K562 (cell line): ENCODE data around the gene LMNA. TPM values are rescaled to one million over a fixed set of nuclear protein-coding genes. Genes with fewer than 3 reads are reported as not detected.

ENCODE experiments used
- ATF2 ChIP-seq: sonication (generic); formaldehyde crosslinking; IDR thresholded peaks from 2 replicates; pipeline ENCODE4 v1.8.1; 2022; ENCODE audit warnings: missing genetic modification reagents
- EGR1 ChIP-seq: fragments of 450-650 bp; conservative IDR thresholded peaks from 2 replicates; pipeline ENCODE4 v1.6.1; 2017; ENCODE audit warnings: mild to moderate bottlenecking
- FUS ChIP-seq: fragments of 200-400 bp; formaldehyde crosslinking; optimal IDR thresholded peaks from 2 replicates; pipeline ENCODE3; 2017; ENCODE audit warnings: low read depth, low read length
- GABPA ChIP-seq: fragments of 200-800 bp; sonication (Bioruptor generic); conservative IDR thresholded peaks from 2 replicates; pipeline ENCODE4 v1.6.1; 2016; ENCODE audit warnings: low read depth, missing genetic modification characterization, missing compliant biosample characterization
- MCM2 ChIP-seq: fragments of 450-650 bp; IDR thresholded peaks from 2 replicates; pipeline ENCODE4 v1.6.1; 2017; ENCODE audit warnings: low read depth, mild to moderate bottlenecking
- NONO ChIP-seq, 2 experiments: fragments of 200-400 bp in 1 of 2; fragments of 450-650 bp in 1 of 2; formaldehyde crosslinking in 1 of 2; IDR thresholded peaks; 2 replicates each; pipeline ENCODE4 v1.6.1; 2017; ENCODE audit warnings: low read depth in 2 of 2, mild to moderate bottlenecking in 2 of 2, moderate library complexity in 2 of 2, low read length in 1 of 2
- SMARCA5 ChIP-seq: fragments of 450-650 bp; IDR thresholded peaks from 2 replicates; pipeline ENCODE4 v1.6.1; 2016
- TAL1 ChIP-seq: fragments of 450-650 bp; IDR thresholded peaks from 2 replicates; pipeline ENCODE4 v1.6.1; 2016; ENCODE audit warnings: mild to moderate bottlenecking
- THAP12 ChIP-seq: fragments of 250-450 bp; sonication (Bioruptor Pico); IDR thresholded peaks from 2 replicates; pipeline ENCODE4 v1.9.0; 2021; ENCODE audit warnings: mild to moderate bottlenecking, inconsistent platforms
- ZNF518B ChIP-seq: fragments of 250-450 bp; sonication (Bioruptor Pico); IDR thresholded peaks from 2 replicates; pipeline ENCODE4 v1.5.0; 2021; ENCODE audit warnings: mild to moderate bottlenecking, moderate library complexity
- ZNF592 ChIP-seq: fragments of 450-650 bp; IDR thresholded peaks from 2 replicates; pipeline ENCODE4 v1.6.1; 2017; ENCODE audit warnings: antibody characterized with exemption, mild to moderate bottlenecking
- polyA plus RNA-seq, 8 experiments: library from polyadenylated mRNA; depleted of rRNA in 4 of 8; stranded (reverse) in 5 of 8; unstranded in 3 of 8; fragments of >200 nt; fragmentation: Nextera tagmentation in 2 of 8; fragmentation: Illumina TruSeq in 1 of 8; extraction: Ambion mirVana in 2 of 8; extraction: Trizol in 1 of 8; gene quantifications; 2 replicates each; pipeline versions ENCODE4 v1.2.1 to v1.2.3, GENCODE V29; 2011 to 2014; ENCODE audit warnings: inconsistent platforms in 1 of 8, missing spikeins in 1 of 8
- total RNA-seq, 7 experiments: library from RNA; depleted of rRNA in 6 of 7; stranded (reverse); fragments of >200 nt in 6 of 7; fragmentation: Illumina TruSeq in 2 of 7; extraction: Trizol in 2 of 7; gene quantifications; 2 replicates each; pipeline versions ENCODE4 v1.2.1 to v1.2.3, GENCODE V29; 2011 to 2021; ENCODE audit warnings: low replicate concordance in 1 of 7
- TF ChIP-seq, protein P1 (sequence below): fragments of 450-650 bp; conservative IDR thresholded peaks from 2 replicates; pipeline ENCODE4 v1.6.1; 2016; ENCODE audit warnings: missing genetic modification characterization, low read depth, mild to moderate bottlenecking, control low read depth, missing compliant biosample characterization

LMNA gene
- total and polyA plus RNA-seq, 9 of the 15 experiments (the other 6 are each of a cell fraction or from before 2014, with no cell fraction given): 1.00 to 347 (median 88.2) TPM

DNA sequence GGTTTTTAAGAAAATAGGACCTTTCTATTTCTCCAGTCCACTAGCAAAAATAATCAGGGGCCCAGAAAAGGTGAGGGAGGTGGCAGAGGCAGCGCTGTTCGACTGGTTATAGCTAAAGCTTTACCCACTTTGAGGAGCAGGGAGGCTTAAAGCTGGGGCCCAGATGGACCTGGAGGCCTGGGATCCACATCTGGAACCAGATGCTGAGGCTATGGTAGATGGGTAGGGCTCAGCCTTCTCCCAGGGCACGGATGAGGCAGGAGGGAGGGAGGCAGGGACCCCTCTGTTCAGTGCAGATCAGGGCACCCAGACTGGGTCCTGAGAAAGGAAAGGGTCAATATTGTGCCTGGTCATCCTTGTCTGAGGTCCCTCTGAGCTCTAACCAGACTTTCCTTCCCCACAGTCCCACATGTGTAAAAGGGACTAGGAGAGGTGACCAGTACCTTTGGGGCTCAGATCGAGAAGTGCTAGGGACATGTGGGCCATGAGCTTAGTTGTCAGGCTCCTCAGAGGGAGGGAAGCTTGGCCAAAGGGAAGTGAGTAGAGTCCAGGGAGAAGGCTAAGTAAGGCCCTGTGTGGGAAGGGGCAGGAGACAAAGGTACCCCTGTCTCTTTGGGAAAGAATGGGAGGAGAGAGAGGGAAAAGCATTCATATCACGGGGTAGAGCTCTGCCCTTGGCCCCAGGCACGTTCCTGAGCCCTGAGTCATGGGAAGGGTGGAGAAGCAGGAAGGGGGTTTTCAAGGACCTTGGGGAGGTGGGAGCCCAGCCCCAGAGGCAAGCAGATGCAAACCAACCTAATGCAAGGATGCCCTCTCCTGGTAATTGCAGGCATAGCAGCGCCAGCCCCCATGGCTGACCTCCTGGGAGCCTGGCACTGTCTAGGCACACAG is 15.4 kb downstream of the LMNA start (continued):
- TF ChIP-seq NONO (IDR thresholded peaks at IDR 0.05; ENCODE audit: low read depth in 2 of 2, low read length in 1 of 2) (no peak), ATF2 (CRISPR knock-in tag) (no peak), TAL1 (no peak), MCM2 (no peak), FUS (no peak), THAP12 (CRISPR knock-in tag) (no peak), ZNF518B (CRISPR knock-in tag) (no peak), EGR1 (no peak), ZNF592 (0 out of 2 replicates have a peak, but pooled peaks have one; percentile 55), GABPA (tag) (no peak), SMARCA5 (no peak)
- TF ChIP-seq, protein P1, sequence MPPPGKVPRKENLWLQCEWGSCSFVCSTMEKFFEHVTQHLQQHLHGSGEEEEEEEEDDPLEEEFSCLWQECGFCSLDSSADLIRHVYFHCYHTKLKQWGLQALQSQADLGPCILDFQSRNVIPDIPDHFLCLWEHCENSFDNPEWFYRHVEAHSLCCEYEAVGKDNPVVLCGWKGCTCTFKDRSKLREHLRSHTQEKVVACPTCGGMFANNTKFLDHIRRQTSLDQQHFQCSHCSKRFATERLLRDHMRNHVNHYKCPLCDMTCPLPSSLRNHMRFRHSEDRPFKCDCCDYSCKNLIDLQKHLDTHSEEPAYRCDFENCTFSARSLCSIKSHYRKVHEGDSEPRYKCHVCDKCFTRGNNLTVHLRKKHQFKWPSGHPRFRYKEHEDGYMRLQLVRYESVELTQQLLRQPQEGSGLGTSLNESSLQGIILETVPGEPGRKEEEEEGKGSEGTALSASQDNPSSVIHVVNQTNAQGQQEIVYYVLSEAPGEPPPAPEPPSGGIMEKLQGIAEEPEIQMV (tag): no peak
